Cardiac fibroblast (primary cell): ENCODE results near the gene AP3B1.
A peak's percentile ranks its signal among the peaks of the same experiment; 100 is the strongest.

Experiments used
- DNase-seq, 2 donors: peaks; one replicate each; pipeline versions ENCODE4 v3.0.0 to v3.0.0-alpha.2; 2010; ENCODE audit warnings: low read depth in 2 of 2
- H3K4me3 ChIP-seq, 2 donors: replicated peaks in 1 of 2; 1 replicate in 1 of 2; 2 replicates in 1 of 2; pipeline ENCODE4 v1.5.1; 2011; ENCODE audit warnings: low read depth in 2 of 2, low read length in 2 of 2, mild to moderate bottlenecking in 2 of 2, moderate library complexity in 1 of 2
- CTCF ChIP-seq: IDR thresholded peaks from one replicate; pipeline ENCODE4 v1.5.1; 2011; ENCODE audit warnings: low read depth, mild to moderate bottlenecking, low read length, inconsistent platforms

AP3B1 gene

GRCh38 chr5:78016863-78017529 is 277.5 kb downstream of the AP3B1 start:
- no peak for DNase-seq
- no peak for TF ChIP-seq CTCF
- H3K4me3 ChIP-seq, result no peak overlapping the region

GRCh38 chr5:78009937-78010527 is 284.5 kb downstream of the AP3B1 start:
- peak; percentile 80 to 92 for DNase-seq
- no peak overlapping the region for H3K4me3 ChIP-seq
- peak; percentile 17 for TF ChIP-seq CTCF

- peak; percentile 71 for DNase-seq
- H3K4me3 ChIP-seq, result no peak overlapping the region
- peak; percentile 85 for TF ChIP-seq CTCF
Measured at GRCh38 chr5:78008356-78008967, 286.0 kb downstream of the AP3B1 start.

GRCh38 chr5:78007233-78007632 is 287.3 kb downstream of the AP3B1 start:
- no peak for TF ChIP-seq CTCF
- no peak for DNase-seq
- H3K4me3 ChIP-seq, result no peak overlapping the region

GRCh38 chr5:78006449-78006848 is 288.0 kb downstream of the AP3B1 start:
- no peak for TF ChIP-seq CTCF
- no peak for DNase-seq

GRCh38 chr5:78005021-78005785 is 289.3 kb downstream of the AP3B1 start:
- no peak for TF ChIP-seq CTCF
- H3K4me3 ChIP-seq, result no peak overlapping the region
- peak; percentile 54 to 80 for DNase-seq

More at GRCh38 chr5:78006449-78006848, 288.0 kb downstream of the AP3B1 start:
- H3K4me3 ChIP-seq, result no peak overlapping the region
